HG03097 (cell line): Measurements from ENCODE around the gene AKAP13.
A peak's percentile ranks its signal among the peaks of the same experiment; 100 is the strongest.

ENCODE experiments used
- ATAC-seq: cut with Tn5 transposase; IDR thresholded peaks from one replicate; pipeline ENCODE4 v1.9.1; 2021; ENCODE audit not compliant: unreplicated experiment, low FRiP score

The AKAP13 gene

GRCh38 chr15:85711580-85712192 lies 331.3 kb downstream of the AKAP13 start:
- no peak for ATAC-seq

- no peak for ATAC-seq
These were observed 335.9 kb downstream of the AKAP13 start for GRCh38 chr15:85716261-85716660.

DNA sequence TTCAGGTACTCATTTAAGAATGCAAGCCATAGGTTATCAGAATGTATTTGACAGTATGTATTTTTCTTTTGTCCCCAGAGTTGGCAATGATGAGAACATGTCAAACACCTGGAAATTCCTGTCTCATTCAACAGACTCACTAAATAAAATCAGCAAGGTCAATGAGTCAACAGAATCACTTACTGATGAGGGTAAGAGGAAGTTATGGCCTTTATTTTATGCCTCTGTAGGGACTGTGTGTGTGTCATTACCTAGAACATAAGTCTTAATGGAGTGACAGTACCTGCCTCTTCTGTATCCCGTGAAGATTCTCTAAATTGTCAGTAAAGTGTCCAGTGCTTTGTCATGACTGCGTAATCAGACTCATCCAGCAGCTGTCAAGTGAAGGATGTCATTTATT lies 336.8 kb downstream of the AKAP13 start:
- no peak for ATAC-seq

GRCh38 chr15:85718271-85718971 lies 338.0 kb downstream of the AKAP13 start:
- no peak for ATAC-seq

- ATAC-seq: no peak
These were observed 338.6 kb downstream of the AKAP13 start for GRCh38 chr15:85718981-85719380.

DNA sequence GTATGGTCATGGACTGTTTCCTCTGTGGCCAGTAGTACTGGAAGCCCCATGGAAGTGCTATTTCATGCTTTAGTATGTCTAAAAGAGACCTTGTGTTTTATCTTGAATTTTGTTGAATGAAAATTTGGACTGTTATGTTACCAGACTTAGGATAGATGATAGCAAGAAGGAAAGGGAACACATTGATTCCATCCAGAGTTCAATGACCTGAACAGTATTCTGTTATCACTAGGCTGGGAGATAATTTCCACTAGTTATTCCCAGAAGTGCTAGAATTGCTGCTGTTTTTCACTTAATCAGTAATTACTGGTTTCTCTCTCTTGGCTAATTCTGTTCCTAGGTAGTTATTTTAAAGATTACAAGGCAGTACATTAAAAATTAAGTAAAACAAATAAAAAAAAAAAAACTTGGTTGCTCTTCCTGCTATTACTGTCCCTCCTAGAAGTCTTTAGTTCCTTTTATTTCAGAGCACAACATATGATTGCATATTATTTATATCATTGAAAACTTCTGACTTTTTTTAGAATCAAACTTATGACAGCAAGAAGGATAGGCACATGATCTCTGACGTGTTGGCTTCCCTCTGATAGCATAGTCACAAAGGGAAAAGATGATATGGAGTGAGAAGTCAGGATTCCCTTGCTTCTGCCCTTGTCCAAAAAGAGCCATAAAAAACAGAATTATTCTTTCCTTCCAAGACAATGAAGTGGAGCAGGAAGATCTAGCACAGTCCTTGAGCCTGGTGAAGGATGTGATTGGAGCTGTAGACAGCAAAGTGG lies 342.2 kb downstream of the AKAP13 start:
- ATAC-seq: no peak

DNA sequence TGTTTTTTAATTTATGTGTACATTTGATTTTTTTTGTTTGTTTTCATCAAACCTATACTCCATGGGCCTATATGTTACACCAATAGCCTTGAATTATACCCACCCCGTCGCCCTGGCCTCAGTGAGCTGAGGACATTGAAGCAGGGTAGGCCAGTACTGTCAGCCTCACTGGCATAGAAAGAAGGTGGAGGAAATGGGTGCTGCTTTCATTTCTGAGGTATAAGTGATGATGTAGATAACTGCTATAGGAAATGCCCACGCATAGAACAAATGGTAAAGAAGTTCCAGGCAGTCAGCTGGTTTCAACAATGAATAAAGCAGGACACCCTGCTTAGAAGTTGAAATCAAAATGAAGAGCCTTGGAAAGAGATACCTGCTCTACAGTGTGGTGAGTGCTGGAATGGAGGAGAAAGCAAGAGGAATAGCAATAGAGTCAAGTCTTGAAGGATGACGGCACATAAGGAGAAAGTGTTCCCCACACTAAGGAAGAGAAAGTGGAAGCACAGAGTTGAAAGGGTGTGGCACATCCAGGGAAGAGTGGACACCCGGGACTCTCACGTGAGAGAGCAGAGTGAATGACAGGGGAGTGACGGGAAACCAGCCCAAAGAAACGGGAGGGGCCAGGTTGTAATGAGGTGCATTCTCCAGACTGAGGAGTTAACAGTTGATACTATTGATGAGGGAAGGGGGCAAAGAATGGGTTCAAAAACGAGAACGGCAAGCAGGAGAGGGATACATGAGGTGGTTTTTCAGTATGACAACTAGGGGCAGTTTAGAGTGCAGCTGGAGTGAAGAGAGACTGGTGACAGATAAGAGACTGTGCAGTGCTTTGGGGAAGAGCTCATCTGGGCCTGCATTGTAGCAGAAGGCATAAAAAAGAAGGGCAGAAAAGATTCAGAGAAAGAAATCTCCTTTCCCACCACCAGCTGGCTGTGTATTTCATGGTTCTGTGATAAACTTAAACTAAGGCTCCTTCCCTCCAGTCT lies 343.9 kb downstream of the AKAP13 start:
- ATAC-seq: no peak

- no peak for ATAC-seq
These were observed 344.6 kb downstream of the AKAP13 start for GRCh38 chr15:85725019-85725418.

- ATAC-seq: no peak
These were observed 345.2 kb downstream of the AKAP13 start for GRCh38 chr15:85725564-85725963.

DNA sequence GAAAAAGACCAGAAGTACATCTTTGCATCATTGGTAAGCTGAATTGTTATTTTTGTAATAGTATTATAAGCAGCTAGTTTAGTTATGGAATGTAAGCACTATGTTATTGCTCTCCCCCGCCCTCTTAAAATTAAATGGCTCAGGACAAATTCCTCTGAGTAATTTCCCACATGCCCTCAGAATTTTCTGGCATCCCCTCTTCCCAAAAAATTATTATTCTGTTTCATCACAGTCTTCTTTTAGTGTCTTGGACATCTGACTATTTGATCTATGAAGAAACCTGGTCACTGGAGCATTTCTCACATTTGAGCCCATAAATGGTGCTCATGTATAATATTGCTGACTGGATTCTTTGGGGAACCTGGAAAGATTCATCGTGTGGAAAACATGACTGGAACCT lies 346.1 kb downstream of the AKAP13 start:
- ATAC-seq: no peak

DNA sequence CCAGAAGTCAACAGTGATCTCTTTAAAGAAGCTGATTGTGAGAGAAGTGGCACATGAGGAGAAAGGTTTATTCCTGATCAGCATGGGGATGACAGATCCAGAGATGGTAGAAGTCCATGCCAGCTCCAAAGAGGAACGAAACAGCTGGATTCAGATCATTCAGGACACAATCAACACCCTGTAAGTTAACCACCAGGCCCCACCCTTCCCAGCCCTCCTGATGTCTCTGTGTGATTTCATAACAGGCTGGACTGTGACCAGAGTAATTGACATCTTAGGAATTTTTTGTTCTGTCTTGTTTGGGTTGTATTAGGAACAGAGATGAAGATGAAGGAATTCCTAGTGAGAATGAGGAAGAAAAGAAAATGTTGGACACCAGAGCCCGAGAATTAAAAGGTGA lies 346.7 kb downstream of the AKAP13 start:
- no peak for ATAC-seq

DNA sequence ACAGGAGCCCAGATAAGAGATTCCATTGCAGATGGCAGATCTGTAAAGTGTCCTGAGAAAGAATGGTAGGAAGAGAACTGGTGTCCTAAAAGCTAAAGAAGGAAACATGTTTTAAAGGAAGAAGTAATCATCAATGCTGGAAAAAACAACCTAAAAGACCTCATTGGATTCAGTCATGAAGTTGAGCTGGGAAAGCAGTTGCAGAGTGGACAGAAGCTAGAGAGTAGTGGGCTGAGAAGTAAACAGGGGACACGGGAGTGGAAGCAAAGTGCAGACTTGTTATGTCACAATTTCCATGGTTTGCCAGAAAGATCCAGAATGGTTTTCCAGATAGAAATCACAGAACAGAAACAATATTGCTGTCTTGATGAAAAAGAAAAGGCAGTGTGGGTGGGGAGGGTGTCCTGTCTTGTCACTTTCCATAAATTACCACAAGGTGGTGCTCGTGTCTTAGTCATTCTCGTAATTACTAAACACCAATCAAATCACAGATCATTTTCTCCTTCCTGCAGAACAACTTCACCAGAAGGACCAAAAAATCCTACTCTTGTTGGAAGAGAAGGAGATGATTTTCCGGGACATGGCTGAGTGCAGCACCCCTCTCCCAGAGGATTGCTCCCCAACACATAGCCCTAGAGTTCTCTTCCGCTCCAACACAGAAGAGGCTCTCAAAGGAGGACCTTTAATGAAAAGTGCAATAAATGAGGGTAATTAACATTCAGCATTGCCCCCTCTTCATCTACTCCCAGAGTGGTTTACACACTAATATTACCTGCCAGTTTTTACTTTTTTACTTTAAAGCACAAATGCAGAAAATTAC lies 349.8 kb downstream of the AKAP13 start:
- ATAC-seq: peak; percentile 60

DNA sequence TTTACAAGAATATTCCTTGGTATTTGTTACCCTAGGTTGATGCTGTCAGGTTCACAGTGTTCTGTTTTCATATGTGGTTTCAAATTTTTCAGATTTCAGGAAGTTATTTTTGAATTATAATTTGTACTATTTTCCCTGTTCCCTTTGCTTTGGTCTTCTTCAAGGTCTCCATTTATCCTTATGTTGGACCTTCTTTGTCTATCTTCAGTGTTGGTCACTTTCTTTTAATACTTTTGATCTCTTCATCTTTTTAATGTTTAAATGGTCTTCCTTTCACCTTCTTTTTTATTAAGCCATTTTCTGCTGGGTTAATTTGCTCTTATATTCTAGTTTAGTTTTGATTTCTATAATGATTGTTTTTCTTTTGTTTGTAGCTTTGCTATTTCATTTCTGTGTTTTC lies 353.0 kb downstream of the AKAP13 start:
- ATAC-seq: no peak

DNA sequence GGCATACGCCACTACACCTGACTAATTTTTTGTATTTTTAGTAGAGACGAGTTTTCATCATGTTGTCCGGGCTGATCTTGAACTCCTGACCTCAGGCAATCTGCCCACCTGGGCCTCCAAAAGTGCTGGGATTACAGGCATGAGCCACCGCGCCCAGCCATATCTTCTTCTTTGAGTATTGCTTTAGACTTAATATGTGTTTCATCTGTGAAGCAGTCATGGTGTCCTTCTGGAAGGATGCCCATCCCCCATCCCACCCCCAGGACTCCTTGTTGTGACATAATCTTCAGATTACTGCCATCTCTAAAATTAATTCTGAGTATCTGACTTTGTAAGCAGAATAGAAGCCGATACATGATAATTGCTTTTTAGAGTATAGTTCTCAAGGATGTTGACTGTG lies 356.7 kb downstream of the AKAP13 start:
- no peak for ATAC-seq

DNA sequence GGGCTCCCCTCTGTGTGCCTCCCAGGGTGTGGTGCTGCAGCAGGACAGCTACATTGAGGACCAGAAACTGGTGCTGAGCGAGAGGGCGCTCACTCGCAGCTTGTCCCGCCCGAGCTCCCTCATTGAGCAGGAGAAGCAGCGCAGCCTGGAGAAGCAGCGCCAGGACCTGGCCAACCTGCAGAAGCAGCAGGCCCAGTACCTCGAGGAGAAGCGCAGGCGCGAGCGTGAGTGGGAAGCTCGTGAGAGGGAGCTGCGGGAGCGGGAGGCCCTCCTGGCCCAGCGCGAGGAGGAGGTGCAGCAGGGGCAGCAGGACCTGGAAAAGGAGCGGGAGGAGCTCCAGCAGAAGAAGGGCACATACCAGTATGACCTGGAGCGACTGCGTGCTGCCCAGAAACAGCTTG lies 360.6 kb downstream of the AKAP13 start:
- no peak for ATAC-seq

- ATAC-seq: no peak
These were observed 361.3 kb downstream of the AKAP13 start for GRCh38 chr15:85741662-85742061.

- no peak for ATAC-seq
These were observed 361.9 kb downstream of the AKAP13 start for GRCh38 chr15:85742186-85742821.

GRCh38 chr15:85743392-85744055 lies 363.1 kb downstream of the AKAP13 start:
- no peak for ATAC-seq

- no peak for ATAC-seq
These were observed 364.2 kb downstream of the AKAP13 start for GRCh38 chr15:85744579-85744978.
